SU-DHL-6 (cell line): ENCODE measurements around the gene FUCA2.

ENCODE experiments used
- H2AFZ ChIP-seq: fragments of 200-600 bp; sonication (generic); 2 replicates; pipeline ENCODE4 v1.6.1; 2014; ENCODE audit warnings: low read depth, mild to moderate bottlenecking, moderate library complexity, mixed read lengths, antibody characterized with exemption, low read length; ENCODE audit not compliant: severe bottlenecking
- H3F3A ChIP-seq: fragments of 200-600 bp; shearing (Covaris generic); 2 replicates; pipeline ENCODE4 v1.6.0; 2016; ENCODE audit warnings: antibody characterized with exemption, mild to moderate bottlenecking; ENCODE audit not compliant: insufficient read depth
- H3K27ac ChIP-seq: fragments of 200-600 bp; sonication (generic); 2 replicates; pipeline ENCODE4 v1.5.1; 2016; ENCODE audit warnings: low read depth, mild to moderate bottlenecking, low read length, moderate library complexity, mixed read lengths
- H3K27me3 ChIP-seq: fragments of 200-600 bp; sonication (generic), shearing (Covaris generic); 2 replicates; pipeline ENCODE4 v1.6.0; 2014; ENCODE audit warnings: mild to moderate bottlenecking, low read length
- H3K36me3 ChIP-seq: fragments of 200-600 bp; sonication (generic); 2 replicates; pipeline ENCODE4 v1.6.1; 2014; ENCODE audit warnings: mild to moderate bottlenecking, low read length, mixed read lengths
- H3K4me2 ChIP-seq: fragments of 300-600, 200-600 bp; shearing (Covaris generic), sonication (generic); 2 replicates; pipeline ENCODE4 v1.6.0; 2014; ENCODE audit warnings: low read length, low read depth, mild to moderate bottlenecking; ENCODE audit not compliant: poor library complexity, severe bottlenecking
- H3K4me3 ChIP-seq: fragments of 200-600 bp; sonication (generic); 2 replicates; pipeline ENCODE4 v1.5.1; 2014; ENCODE audit warnings: antibody characterized with exemption, low read length, mild to moderate bottlenecking, mixed read lengths; ENCODE audit not compliant: insufficient read depth, poor library complexity, severe bottlenecking
- H3K79me2 ChIP-seq: fragments of 200-600 bp; sonication (generic); 2 replicates; pipeline ENCODE4 v1.6.1; 2014; ENCODE audit warnings: mild to moderate bottlenecking, low read length, moderate library complexity; ENCODE audit not compliant: insufficient read depth
- H3K9ac ChIP-seq: fragments of 200-600 bp; sonication (generic); 2 replicates; pipeline ENCODE4 v1.7.0; 2014; ENCODE audit warnings: mild to moderate bottlenecking, low read length
- H3K9me2 ChIP-seq: fragments of 200-600 bp; sonication (generic); replicated peaks from 2 replicates; pipeline ENCODE4 v1.6.1; 2014; ENCODE audit warnings: low read length; ENCODE audit not compliant: insufficient read depth
- H3K9me3 ChIP-seq: fragments of 200-600 bp; sonication (generic); 2 replicates; pipeline ENCODE4 v1.6.1; 2014; ENCODE audit warnings: low read length, mixed read lengths; ENCODE audit not compliant: insufficient read depth
- H4K20me1 ChIP-seq: fragments of 200-600 bp; sonication (generic); 2 replicates; pipeline ENCODE4 v1.6.1; 2014; ENCODE audit warnings: low read depth, mild to moderate bottlenecking, antibody characterized with exemption, low read length, moderate library complexity, mixed read lengths
- CTCF ChIP-seq: fragments of 200-600 bp; sonication (generic); IDR thresholded peaks from one replicate; pipeline ENCODE4 v1.5.1; 2017; ENCODE audit warnings: antibody characterized with exemption, mild to moderate bottlenecking, low read length, moderate library complexity; ENCODE audit not compliant: insufficient read depth, poor library complexity, severe bottlenecking
- EZH2phosphoT487 ChIP-seq: fragments of 200-600 bp; sonication (generic), shearing (Covaris generic); conservative IDR thresholded peaks from 2 replicates; pipeline ENCODE4 v1.6.1; 2018; ENCODE audit warnings: mild to moderate bottlenecking, antibody characterized with exemption, low read length, moderate library complexity, mixed read lengths

FUCA2 gene

GRCh38 chr6:143531720-143532499 is 20.4 kb upstream of the FUCA2 start:
- no peak overlapping the region for H3K27ac ChIP-seq
- H2AFZ ChIP-seq, result no peak overlapping the region
- H3K9me2 ChIP-seq, result no peaks in the 10 kb centered on the region
- no peaks in the 10 kb centered on the region for H3K79me2 ChIP-seq
- no peak for TF ChIP-seq EZH2phosphoT487
- TF ChIP-seq CTCF, result no peak
- no peak overlapping the region for H3K9ac ChIP-seq
- no peak overlapping the region for H3K4me3 ChIP-seq
- H4K20me1 ChIP-seq, result no peaks in the 10 kb centered on the region
- H3K4me2 ChIP-seq, result no peak overlapping the region
- no peaks in the 10 kb centered on the region for H3K36me3 ChIP-seq
- no peaks in the 10 kb centered on the region for H3K27me3 ChIP-seq
- no peaks in the 10 kb centered on the region; the same call in 1 of the 2 replicates for H3F3A ChIP-seq
- no peaks in the 10 kb centered on the region for H3K9me3 ChIP-seq

- no peak overlapping the region for H3K27ac ChIP-seq
- no peak overlapping the region for H3K4me3 ChIP-seq
- H4K20me1 ChIP-seq, result no peaks in the 10 kb centered on the region
- H3K36me3 ChIP-seq, result no peaks in the 10 kb centered on the region
- H3K79me2 ChIP-seq, result no peaks in the 10 kb centered on the region
- no peaks in the 10 kb centered on the region for H3K9me2 ChIP-seq
- no peaks in the 10 kb centered on the region for H3K27me3 ChIP-seq
- no peak overlapping the region for H3K9ac ChIP-seq
- TF ChIP-seq CTCF (no peak), EZH2phosphoT487 (no peak)
- H3F3A ChIP-seq, result no peaks in the 10 kb centered on the region
- no peak overlapping the region for H2AFZ ChIP-seq
- no peak overlapping the region for H3K4me2 ChIP-seq
- no peaks in the 10 kb centered on the region for H3K9me3 ChIP-seq
These were observed 17.6 kb upstream of the FUCA2 start for GRCh38 chr6:143529095-143529494.

GRCh38 chr6:143528164-143528811 is 16.8 kb upstream of the FUCA2 start:
- H3K27me3 ChIP-seq, result no peaks in the 10 kb centered on the region
- H3K79me2 ChIP-seq, result no peaks in the 10 kb centered on the region
- TF ChIP-seq CTCF (no peak), EZH2phosphoT487 (no peak)
- no peak overlapping the region for H3K27ac ChIP-seq
- H2AFZ ChIP-seq, result peak overlapping the region; percentile 73
- no peaks in the 10 kb centered on the region for H4K20me1 ChIP-seq
- H3K9me3 ChIP-seq, result no peaks in the 10 kb centered on the region
- no peaks in the 10 kb centered on the region for H3K36me3 ChIP-seq
- H3F3A ChIP-seq, result no peaks in the 10 kb centered on the region
- H3K4me3 ChIP-seq, result no peak overlapping the region
- H3K9ac ChIP-seq, result no peak overlapping the region
- no peaks in the 10 kb centered on the region for H3K9me2 ChIP-seq
- no peak overlapping the region for H3K4me2 ChIP-seq
